Kidney epithelial cell (primary cell): ENCODE data around the gene ARHGEF10L. TPM values are rescaled to one million over a fixed set of nuclear protein-coding genes. Genes with fewer than 3 reads are reported as not detected.
"Not testable (repeated sequence)": the region's sequence is repeated elsewhere in the genome, so short reads cannot be mapped to it uniquely, and the experiment has no call there.

Source experiments
- DNase-seq: peaks from one replicate; pipeline ENCODE4 v3.0.0-alpha.2; 2010; ENCODE audit warnings: low read depth
- H3K27me3 ChIP-seq: 2 replicates; pipeline ENCODE4 v1.6.0; 2011; ENCODE audit warnings: low read length; ENCODE audit not compliant: control insufficient read depth, insufficient read depth
- H3K36me3 ChIP-seq: 2 replicates; pipeline ENCODE4 v1.5.1; 2011; ENCODE audit warnings: low read length; ENCODE audit not compliant: control insufficient read depth, insufficient read depth
- H3K4me3 ChIP-seq: 2 replicates; pipeline ENCODE4 v1.5.1; 2011; ENCODE audit warnings: low read depth, mild to moderate bottlenecking, control low read depth, low read length
- CTCF ChIP-seq: IDR thresholded peaks from 2 replicates; pipeline ENCODE4 v1.5.1; 2011; ENCODE audit warnings: mild to moderate bottlenecking, moderate library complexity, low read length, control low read depth, inconsistent platforms; ENCODE audit not compliant: insufficient read depth, poor library complexity, severe bottlenecking
- total RNA-seq: library from RNA; depleted of rRNA; stranded (reverse); fragments of >200 nt; gene quantifications from 2 replicates; pipeline ENCODE4 v1.2.3, GENCODE V29; 2015

ARHGEF10L gene, protein sequence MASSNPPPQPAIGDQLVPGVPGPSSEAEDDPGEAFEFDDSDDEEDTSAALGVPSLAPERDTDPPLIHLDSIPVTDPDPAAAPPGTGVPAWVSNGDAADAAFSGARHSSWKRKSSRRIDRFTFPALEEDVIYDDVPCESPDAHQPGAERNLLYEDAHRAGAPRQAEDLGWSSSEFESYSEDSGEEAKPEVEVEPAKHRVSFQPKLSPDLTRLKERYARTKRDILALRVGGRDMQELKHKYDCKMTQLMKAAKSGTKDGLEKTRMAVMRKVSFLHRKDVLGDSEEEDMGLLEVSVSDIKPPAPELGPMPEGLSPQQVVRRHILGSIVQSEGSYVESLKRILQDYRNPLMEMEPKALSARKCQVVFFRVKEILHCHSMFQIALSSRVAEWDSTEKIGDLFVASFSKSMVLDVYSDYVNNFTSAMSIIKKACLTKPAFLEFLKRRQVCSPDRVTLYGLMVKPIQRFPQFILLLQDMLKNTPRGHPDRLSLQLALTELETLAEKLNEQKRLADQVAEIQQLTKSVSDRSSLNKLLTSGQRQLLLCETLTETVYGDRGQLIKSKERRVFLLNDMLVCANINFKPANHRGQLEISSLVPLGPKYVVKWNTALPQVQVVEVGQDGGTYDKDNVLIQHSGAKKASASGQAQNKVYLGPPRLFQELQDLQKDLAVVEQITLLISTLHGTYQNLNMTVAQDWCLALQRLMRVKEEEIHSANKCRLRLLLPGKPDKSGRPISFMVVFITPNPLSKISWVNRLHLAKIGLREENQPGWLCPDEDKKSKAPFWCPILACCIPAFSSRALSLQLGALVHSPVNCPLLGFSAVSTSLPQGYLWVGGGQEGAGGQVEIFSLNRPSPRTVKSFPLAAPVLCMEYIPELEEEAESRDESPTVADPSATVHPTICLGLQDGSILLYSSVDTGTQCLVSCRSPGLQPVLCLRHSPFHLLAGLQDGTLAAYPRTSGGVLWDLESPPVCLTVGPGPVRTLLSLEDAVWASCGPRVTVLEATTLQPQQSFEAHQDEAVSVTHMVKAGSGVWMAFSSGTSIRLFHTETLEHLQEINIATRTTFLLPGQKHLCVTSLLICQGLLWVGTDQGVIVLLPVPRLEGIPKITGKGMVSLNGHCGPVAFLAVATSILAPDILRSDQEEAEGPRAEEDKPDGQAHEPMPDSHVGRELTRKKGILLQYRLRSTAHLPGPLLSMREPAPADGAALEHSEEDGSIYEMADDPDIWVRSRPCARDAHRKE (N-terminal part only)
- total RNA-seq, result 23.5 and 29.5 TPM in 2 replicates

DNA sequence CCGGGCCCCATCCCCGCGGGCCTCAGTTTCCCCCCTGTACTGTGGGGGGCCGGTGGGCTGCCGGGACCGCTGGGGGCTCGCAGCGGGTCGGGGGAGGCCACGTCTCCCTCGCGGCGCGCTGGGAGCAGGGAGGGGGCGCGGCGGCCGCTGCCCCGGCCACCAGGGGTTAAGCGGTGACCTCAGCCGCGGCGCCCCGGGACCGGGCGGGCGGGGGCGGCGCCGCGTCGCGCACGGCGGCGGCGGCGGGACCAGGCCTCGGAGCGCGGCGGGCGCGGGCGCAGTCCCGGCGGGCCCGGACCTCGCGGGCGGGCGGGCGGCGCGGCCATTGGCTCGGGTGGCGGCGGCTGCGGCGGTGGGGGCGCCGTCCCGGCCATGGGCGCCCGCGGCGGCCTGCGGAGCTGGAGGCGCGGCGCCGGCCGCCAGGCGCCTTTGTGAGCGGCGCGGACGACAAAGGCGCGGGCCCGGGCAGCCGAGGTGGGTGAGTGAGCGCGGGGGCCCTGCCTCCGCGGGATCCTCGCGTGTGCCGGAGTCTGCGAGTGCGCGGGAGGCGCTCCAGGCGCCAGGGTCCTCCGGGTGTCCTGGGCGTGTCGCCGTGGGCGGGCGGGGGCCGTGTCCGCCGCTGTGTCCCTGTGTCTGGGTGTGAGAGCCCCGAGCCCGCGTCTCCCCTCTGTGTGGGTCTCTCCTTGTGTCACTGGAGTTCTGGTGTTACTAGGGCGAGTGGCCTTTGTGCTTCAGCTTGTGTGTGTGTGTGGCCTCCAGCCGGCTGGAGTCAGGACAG is at the start of gene ARHGEF10L:
TSS of gene ARHGEF10L (plus strand) at position 222 of the 778 bp plus-strand sequence. CDS start 40,898 bp downstream, outside the sequence.
- DNase-seq, result no peak
- TF ChIP-seq CTCF, result no peak
- H3K27me3 ChIP-seq, result no peaks in the 10 kb centered on the region
- H3K36me3 ChIP-seq, result no peaks in the 10 kb centered on the region
- peak within 1 kb of the TSS; percentile 61 for H3K4me3 ChIP-seq

DNA sequence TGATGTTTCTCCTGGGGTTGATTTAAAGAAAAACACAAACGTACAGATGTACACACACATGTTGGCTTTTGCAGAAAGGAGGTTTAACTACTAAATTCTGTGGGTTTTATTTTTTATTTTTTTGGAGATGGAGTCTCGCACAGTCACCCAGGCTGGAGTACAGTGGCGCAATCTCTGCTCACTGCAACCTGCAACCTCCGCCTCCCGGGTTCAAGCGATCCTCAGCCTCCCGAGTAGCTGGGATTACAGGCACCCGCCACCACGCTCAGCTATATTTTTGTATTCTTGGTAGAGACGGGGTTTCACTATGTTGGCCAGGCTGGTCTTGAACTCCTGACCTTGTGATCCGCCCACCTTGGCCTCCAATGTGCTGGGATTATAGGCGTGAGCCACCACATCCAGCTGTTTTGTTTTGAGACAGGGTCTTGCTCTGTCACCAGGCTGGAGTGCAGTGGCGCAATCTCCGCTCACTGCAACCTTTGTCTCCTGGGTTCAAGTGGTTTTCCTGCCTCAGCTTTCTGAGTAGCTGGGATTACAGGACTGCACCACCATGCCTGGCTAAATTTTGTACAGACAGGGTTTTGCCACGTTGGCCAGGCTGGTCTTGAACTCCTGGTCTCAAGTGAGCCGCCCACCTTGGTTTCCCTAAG is 49.6 kb upstream of the ARHGEF10L start:
- H3K27me3 ChIP-seq, DNase-seq, H3K4me3 ChIP-seq, H3K36me3 ChIP-seq: not testable (repeated sequence)

- not testable (repeated sequence) for DNase-seq, H3K4me3 ChIP-seq, H3K27me3 ChIP-seq, H3K36me3 ChIP-seq
Measured at GRCh38 chr1:17490667-17491066, 48.8 kb upstream of the ARHGEF10L start.

- Histone ChIP-seq H3K4me3 (no peak overlapping the region), H3K27me3 (no peaks in the 10 kb centered on the region), H3K36me3 (no peaks in the 10 kb centered on the region)
- DNase-seq, result peak; percentile 31
- peak; percentile 93 for TF ChIP-seq CTCF
Measured at GRCh38 chr1:17494114-17494729, 45.3 kb upstream of the ARHGEF10L start.

GRCh38 chr1:17496419-17496818 is 43.1 kb upstream of the ARHGEF10L start:
- TF ChIP-seq CTCF, result no peak
- no peak for DNase-seq
- Histone ChIP-seq H3K4me3 (no peak overlapping the region), H3K36me3 (no peaks in the 10 kb centered on the region), H3K27me3 (no peaks in the 10 kb centered on the region)
